GM12875 (cell line): ENCODE measurements around the gene SHISA9.

Experiments used
- H3K4me3 ChIP-seq: one replicate; pipeline ENCODE4 v1.5.1; 2011; ENCODE audit warnings: low read depth, low read length, control low read depth
- CTCF ChIP-seq: IDR thresholded peaks from 2 replicates; pipeline ENCODE4 v1.5.1; 2011; ENCODE audit warnings: low read depth, mild to moderate bottlenecking, control low read depth, inconsistent platforms, low read length, moderate library complexity, borderline replicate concordance; ENCODE audit not compliant: insufficient read depth

The SHISA9 gene

GRCh38 chr16:12992066-12992465, 90.7 kb downstream of the SHISA9 start:
- no peak for TF ChIP-seq CTCF

GRCh38 chr16:12994402-12994801, 93.0 kb downstream of the SHISA9 start:
- no peak overlapping the region for H3K4me3 ChIP-seq
- TF ChIP-seq CTCF: no peak

More at GRCh38 chr16:12992066-12992465, 90.7 kb downstream of the SHISA9 start:
- no peak overlapping the region for H3K4me3 ChIP-seq

GRCh38 chr16:12995721-12996372, 94.4 kb downstream of the SHISA9 start:
- no peak overlapping the region for H3K4me3 ChIP-seq
- no peak for TF ChIP-seq CTCF

GRCh38 chr16:12998361-12999085, 97.1 kb downstream of the SHISA9 start:
- TF ChIP-seq CTCF: no peak
- no peak overlapping the region for H3K4me3 ChIP-seq

GRCh38 chr16:12999368-12999767, 98.0 kb downstream of the SHISA9 start:
- no peak for TF ChIP-seq CTCF
- no peak overlapping the region for H3K4me3 ChIP-seq

- no peak for TF ChIP-seq CTCF
- no peak overlapping the region for H3K4me3 ChIP-seq
These were observed 104.4 kb downstream of the SHISA9 start for GRCh38 chr16:13005721-13006247.

- no peak overlapping the region for H3K4me3 ChIP-seq
- no peak for TF ChIP-seq CTCF
These were observed 111.2 kb downstream of the SHISA9 start for GRCh38 chr16:13012601-13013000.
